Spleen (tissue), 11 donors: ENCODE results near the gene P2RX7. TPM values are rescaled to one million over a fixed set of nuclear protein-coding genes. Genes with fewer than 3 reads are reported as not detected.
A peak's percentile ranks its signal among the peaks of the same experiment; 100 is the strongest.

Experiments
- DNase-seq: peaks from one replicate; pipeline ENCODE4 v3.0.0-alpha.2; 2020
- H3K27ac ChIP-seq, 8 donors: fragments of 200-600 bp; sonication (generic) in 7 of 8; 1 replicate in 4 of 8; 2 replicates in 4 of 8; pipeline versions ENCODE4 v1.5.0 to v1.8.0; 2016 to 2021; ENCODE audit warnings: inconsistent platforms in 4 of 8, mild to moderate bottlenecking in 4 of 8, moderate library complexity in 1 of 8
- H3K27me3 ChIP-seq, 7 donors: fragments of 200-600 bp; sonication (generic) in 6 of 7; replicated peaks in 1 of 7; 1 replicate in 4 of 7; 2 replicates in 3 of 7; pipeline versions ENCODE4 v1.5.0 to v1.8.0; 2016 to 2021; ENCODE audit warnings: inconsistent platforms in 3 of 7, mild to moderate bottlenecking in 1 of 7
- H3K36me3 ChIP-seq, 6 donors: fragments of 200-600 bp; sonication (generic) in 5 of 6; 1 replicate in 4 of 6; 2 replicates in 2 of 6; pipeline versions ENCODE4 v1.5.0 to v1.8.0; 2016 to 2021; ENCODE audit warnings: inconsistent platforms in 2 of 6
- H3K4me1 ChIP-seq, 6 donors: fragments of 200-600 bp; sonication (generic) in 5 of 6; 1 replicate in 3 of 6; 2 replicates in 3 of 6; pipeline versions ENCODE4 v1.5.0 to v1.8.0; 2016 to 2021; ENCODE audit warnings: inconsistent platforms in 3 of 6
- H3K4me3 ChIP-seq, 8 donors: fragments of 200-600 bp; sonication (generic) in 7 of 8; 1 replicate in 4 of 8; 2 replicates in 4 of 8; pipeline versions ENCODE4 v1.5.0 to v1.8.0; 2016 to 2021; ENCODE audit warnings: inconsistent platforms in 4 of 8, mild to moderate bottlenecking in 4 of 8, moderate library complexity in 2 of 8
- H3K9me3 ChIP-seq, 8 donors: fragments of 200-600 bp; sonication (generic) in 7 of 8; 1 replicate in 4 of 8; 2 replicates in 4 of 8; pipeline versions ENCODE4 v1.5.0 to v1.8.0; 2016 to 2021; ENCODE audit warnings: inconsistent platforms in 4 of 8
- POLR2A ChIP-seq, 3 donors: fragments of 450-650 bp; IDR thresholded peaks; one replicate each; pipeline ENCODE4 v1.5.1; 2017; ENCODE audit warnings: antibody characterized with exemption in 3 of 3, mild to moderate bottlenecking in 1 of 3
- POLR2AphosphoS5 ChIP-seq, 3 donors: sonication (generic); formaldehyde crosslinking; IDR thresholded peaks; one replicate each; pipeline ENCODE4 v1.5.1; 2017; ENCODE audit warnings: antibody characterized with exemption in 3 of 3
- WGBS, 5 donors: extraction: QIAGEN DNeasy Blood & Tissue Kit in 3 of 5; methylation state at CpG; one replicate each; pipeline versions ENCODE4 v1.1.5 to v1.1.7; 2013 to 2018; 5-methylcytosine and 5-hydroxymethylcytosine counted together
- intact Hi-C: fragments of 100-400 bp; cut with DNase I; formaldehyde crosslinking; loops from one replicate; pipeline ENCODE4 v1.15.0; 2023; ENCODE audit warnings: low total_unique reads
- polyA plus RNA-seq, 3 donors: library from polyadenylated mRNA; stranded (reverse); fragments of 200-250 nt; gene quantifications; one replicate each; pipeline ENCODE4 v1.2.1, GENCODE V29; 2013
- total RNA-seq, 7 donors: library from RNA; depleted of rRNA in 3 of 7; stranded (reverse); fragments of >200 nt in 3 of 7; fragmentation: NEBNext Ultra II Directional in 4 of 7; extraction: Animal tissue kit (Norgen Biotek cat#: 25700) in 4 of 7; gene quantifications; one replicate each; pipeline versions ENCODE4 v1.1.0 to v1.2.1, GENCODE V29; 2016 to 2021
- TF ChIP-seq, protein P1 (sequence below), 11 experiments: fragments of 200-600 bp in 7 of 11; fragments of 450-650 bp in 4 of 11; sonication (generic) in 4 of 11; IDR thresholded peaks in 8 of 11; conservative IDR thresholded peaks in 3 of 11; 1 replicate in 7 of 11; 2 replicates in 4 of 11; pipeline versions ENCODE4 v1.4.0 to v1.8.0; 2016 to 2021; ENCODE audit warnings: antibody characterized with exemption in 11 of 11, inconsistent platforms in 4 of 11, mild to moderate bottlenecking in 1 of 11
- donor health status: healthy with polysubstance abuse.
- donor health status: DM: no; HTN: no; CAD: no; lungs with moderate emphysema.
- donor health status: DM: no; HTN: no; CAD: no.
- donor health status: Bipolar disorder and iron deficiency.
- donor health status: healthy.
- donor health status: DM: no; HTN: no; CAD: no.
- donor health status: DM: yes; HTN: yes; CAD: no.

P2RX7 gene
- total and polyA plus RNA-seq, 10 donors: 1.8 to 12.3 (median 9.0) TPM

DNA sequence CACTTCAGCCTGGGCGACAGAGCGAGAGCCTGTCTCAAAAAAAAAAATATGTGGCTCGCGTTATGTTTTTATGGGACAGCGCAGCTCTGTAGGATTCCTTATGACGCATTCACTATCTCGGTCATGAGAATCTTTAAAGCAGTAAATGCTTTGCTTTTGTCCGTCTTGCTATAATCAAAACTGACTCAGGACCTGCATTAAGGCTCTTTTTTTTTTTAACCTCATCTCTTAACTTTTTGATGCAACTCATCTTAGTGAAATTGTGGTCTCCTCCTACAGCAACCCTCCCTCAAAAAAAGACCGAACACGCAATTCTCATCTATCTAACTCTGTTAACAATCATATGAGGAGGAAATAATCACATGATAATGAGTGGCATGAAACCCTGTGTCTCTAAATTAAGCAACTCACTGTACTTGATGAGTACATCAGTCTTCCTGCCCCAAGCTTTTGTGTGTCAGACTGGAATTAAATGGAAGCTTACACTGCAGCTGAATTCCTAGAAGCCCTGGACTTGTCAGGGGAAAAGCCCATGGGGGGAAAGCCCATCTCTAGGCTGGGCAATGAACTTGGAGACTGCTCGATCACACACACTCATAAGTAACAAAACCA lies 81.6 kb downstream of the P2RX7 start:
- H3K4me3 ChIP-seq: no peak overlapping the region
- H3K27ac ChIP-seq: peak overlapping the region in 7 of 8 donors; percentile 64 to 80 (median 75)
- H3K4me1 ChIP-seq: peaks cover 6 to 73% (median 54%) of the 10 kb centered on the region in 6 donors
- intact Hi-C loops: no loop called here
- 65 to 84% (median 70%) methylated on average over 11 of the region's 11 CpGs for WGBS, 5 donors
- TF ChIP-seq POLR2AphosphoS5 (IDR thresholded peaks at IDR 0.05) (no peak), POLR2A (IDR thresholded peaks at IDR 0.05) (no peak)
- TF ChIP-seq, protein P1, sequence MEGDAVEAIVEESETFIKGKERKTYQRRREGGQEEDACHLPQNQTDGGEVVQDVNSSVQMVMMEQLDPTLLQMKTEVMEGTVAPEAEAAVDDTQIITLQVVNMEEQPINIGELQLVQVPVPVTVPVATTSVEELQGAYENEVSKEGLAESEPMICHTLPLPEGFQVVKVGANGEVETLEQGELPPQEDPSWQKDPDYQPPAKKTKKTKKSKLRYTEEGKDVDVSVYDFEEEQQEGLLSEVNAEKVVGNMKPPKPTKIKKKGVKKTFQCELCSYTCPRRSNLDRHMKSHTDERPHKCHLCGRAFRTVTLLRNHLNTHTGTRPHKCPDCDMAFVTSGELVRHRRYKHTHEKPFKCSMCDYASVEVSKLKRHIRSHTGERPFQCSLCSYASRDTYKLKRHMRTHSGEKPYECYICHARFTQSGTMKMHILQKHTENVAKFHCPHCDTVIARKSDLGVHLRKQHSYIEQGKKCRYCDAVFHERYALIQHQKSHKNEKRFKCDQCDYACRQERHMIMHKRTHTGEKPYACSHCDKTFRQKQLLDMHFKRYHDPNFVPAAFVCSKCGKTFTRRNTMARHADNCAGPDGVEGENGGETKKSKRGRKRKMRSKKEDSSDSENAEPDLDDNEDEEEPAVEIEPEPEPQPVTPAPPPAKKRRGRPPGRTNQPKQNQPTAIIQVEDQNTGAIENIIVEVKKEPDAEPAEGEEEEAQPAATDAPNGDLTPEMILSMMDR (IDR thresholded peaks at IDR 0.05 in 8 of 11, conservative IDR thresholded peaks at IDR 0.05 in 3 of 11): no peak
- peaks cover 0 to 42% (median 12%) of the 10 kb centered on the region in 6 donors for H3K36me3 ChIP-seq
- H3K9me3 ChIP-seq: no peaks in the 10 kb centered on the region
- DNase-seq: no peak
- H3K27me3 ChIP-seq: no peaks in the 10 kb centered on the region

DNA sequence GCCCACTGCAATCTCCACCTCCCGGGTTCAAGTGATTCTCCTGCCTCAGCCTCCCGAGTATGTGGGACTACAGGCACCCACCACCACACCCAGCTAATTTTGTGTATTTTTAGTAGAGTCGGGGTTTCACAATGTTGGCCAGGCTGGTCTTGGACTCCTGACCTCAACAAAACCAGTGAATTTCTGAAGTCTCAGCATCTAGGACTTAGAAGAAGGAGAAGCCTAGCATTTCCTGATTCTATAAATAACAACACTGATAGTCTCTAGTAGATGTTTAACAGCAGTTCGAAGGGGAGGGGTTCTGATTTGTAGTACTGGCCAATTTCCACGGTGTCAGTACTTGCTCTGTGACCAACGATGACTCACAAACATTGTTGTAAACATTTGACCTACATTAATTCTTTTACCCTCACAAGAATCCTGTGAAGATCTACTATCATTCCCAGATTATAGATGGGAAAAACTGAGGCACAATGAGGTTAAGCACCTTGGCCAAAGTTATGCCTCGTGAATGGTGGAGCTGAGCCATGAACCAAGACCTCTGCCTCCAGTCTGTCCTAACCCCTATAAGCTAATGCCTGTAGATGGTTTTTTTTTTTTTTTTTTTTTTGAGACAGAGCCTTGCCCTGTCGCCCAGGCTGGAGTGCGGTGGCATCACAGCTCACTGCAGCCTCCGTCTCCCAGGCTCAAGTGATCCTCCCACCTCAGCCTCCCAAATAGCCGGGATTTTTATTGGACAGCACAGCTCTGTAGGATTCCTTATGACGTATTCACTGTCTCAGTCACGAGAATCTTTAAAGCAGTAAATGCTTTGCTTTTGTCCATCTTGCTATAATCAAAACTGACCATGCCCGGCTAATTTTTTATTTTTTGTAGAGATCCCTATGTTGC lies 82.4 kb downstream of the P2RX7 start:
- Histone ChIP-seq H3K9me3 (no peaks in the 10 kb centered on the region), H3K4me1 (peaks cover 6 to 70% (median 50%) of the 10 kb centered on the region in 6 donors), H3K36me3 (peaks cover 0 to 49% (median 12%) of the 10 kb centered on the region in 6 donors), H3K27ac (peak overlapping the region in 7 of 8 donors; percentile 64 to 80 (median 75)), H3K27me3 (no peaks in the 10 kb centered on the region), H3K4me3 (no peak overlapping the region)
- peak; percentile 28 for DNase-seq
- TF ChIP-seq, protein P1 (IDR thresholded peaks at IDR 0.05 in 8 of 11, conservative IDR thresholded peaks at IDR 0.05 in 3 of 11): no peak
- peak in 1 of 3 donors; percentile 40 for TF ChIP-seq POLR2AphosphoS5 (IDR thresholded peaks at IDR 0.05)
- intact Hi-C loops: no loop called here
- whole genome bisulfite sequencing, 5 donors: 62 to 70% (median 64%) methylated on average over 14 of the region's 14 CpGs

DNA sequence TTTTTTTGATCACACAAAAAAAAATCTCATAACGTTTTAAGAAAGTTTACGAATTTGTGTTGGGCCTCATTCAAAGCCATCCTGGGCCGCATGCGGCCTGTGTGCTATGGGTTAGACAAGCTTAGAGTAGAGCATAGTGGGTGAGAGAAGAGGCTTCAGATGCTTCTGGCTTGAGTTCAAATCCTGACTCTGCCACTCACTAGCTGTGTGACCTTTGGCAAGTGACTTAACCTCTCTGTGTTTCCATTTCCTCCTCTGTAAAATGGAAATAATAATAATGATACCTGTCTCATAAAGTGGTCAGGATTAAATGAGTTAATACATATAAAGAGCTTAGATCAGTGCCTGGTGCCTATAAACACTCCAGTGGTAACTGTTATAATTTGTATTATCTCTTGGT lies 83.4 kb downstream of the P2RX7 start:
- H3K9me3 ChIP-seq: no peaks in the 10 kb centered on the region
- H3K4me3 ChIP-seq: no peak overlapping the region
- WGBS, 5 donors: 93 to 97% (median 95%) methylated on average over 4 of the region's 4 CpGs
- DNase-seq: no peak
- intact Hi-C loops: no loop called here
- H3K4me1 ChIP-seq: peaks cover 6 to 62% (median 43%) of the 10 kb centered on the region in 6 donors
- H3K27me3 ChIP-seq: no peaks in the 10 kb centered on the region
- peaks cover 0 to 59% (median 12%) of the 10 kb centered on the region in 6 donors for H3K36me3 ChIP-seq
- no peak overlapping the region for H3K27ac ChIP-seq
- TF ChIP-seq POLR2A (IDR thresholded peaks at IDR 0.05): no peak
- no peak for TF ChIP-seq POLR2AphosphoS5 (IDR thresholded peaks at IDR 0.05)
- TF ChIP-seq, protein P1 (IDR thresholded peaks at IDR 0.05 in 8 of 11, conservative IDR thresholded peaks at IDR 0.05 in 3 of 11): no peak

DNA sequence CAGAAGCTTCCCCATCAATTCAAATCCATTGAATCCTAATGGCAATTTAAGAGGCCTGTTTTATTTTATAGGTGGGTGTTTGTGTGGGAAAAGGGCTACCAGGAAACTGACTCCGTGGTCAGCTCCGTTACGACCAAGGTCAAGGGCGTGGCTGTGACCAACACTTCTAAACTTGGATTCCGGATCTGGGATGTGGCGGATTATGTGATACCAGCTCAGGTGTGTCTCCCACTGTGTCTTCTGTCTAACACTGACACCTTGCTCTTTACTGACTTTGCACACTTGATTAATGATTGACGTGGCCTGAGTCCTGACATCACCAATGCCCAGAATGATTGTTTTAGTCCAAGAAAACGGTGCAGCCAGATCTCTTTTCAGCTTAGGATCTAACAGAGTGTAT lies 84.4 kb downstream of the P2RX7 start:
- 71 to 82% (median 77%) methylated on average over 8 of the region's 8 CpGs for WGBS, 5 donors

More for the DNA sequence above, 84.4 kb downstream of the P2RX7 start:
- no peaks in the 10 kb centered on the region for H3K27me3 ChIP-seq
- peaks cover 2 to 52% (median 35%) of the 10 kb centered on the region in 6 donors for H3K4me1 ChIP-seq
- no peaks in the 10 kb centered on the region for H3K9me3 ChIP-seq
- intact Hi-C loops: no loop called here
- no peak for TF ChIP-seq POLR2AphosphoS5 (IDR thresholded peaks at IDR 0.05)
- TF ChIP-seq POLR2A (IDR thresholded peaks at IDR 0.05): no peak
- TF ChIP-seq, protein P1 (IDR thresholded peaks at IDR 0.05 in 8 of 11, conservative IDR thresholded peaks at IDR 0.05 in 3 of 11): no peak
- peaks cover 0 to 68% (median 14%) of the 10 kb centered on the region in 6 donors for H3K36me3 ChIP-seq
- H3K27ac ChIP-seq: peak overlapping the region in 2 of 8 donors; percentile 11 to 20
- DNase-seq: peak; percentile 29
- H3K4me3 ChIP-seq: no peak overlapping the region
